B cell (primary cell): Measurements from ENCODE around the gene MIR17HG. TPM values are rescaled to one million over a fixed set of nuclear protein-coding genes. Genes with fewer than 3 reads are reported as not detected.

Experiments used
- ATAC-seq: fragments of 200-7000 bp; cut with Tn5 transposase; one replicate; pipeline ENCODE4 v1.10.0; 2021; ENCODE audit warnings: low read depth, mild to moderate bottlenecking, moderate number of reproducible peaks, moderate library complexity
- CTCF ChIA-PET: fragments of 350-600 bp; sonication (Branson Sonifier 250); formaldehyde crosslinking; loops from one replicate; lab custom pipeline; 2021; ENCODE audit warnings: antibody characterized with exemption, inconsistent platforms; lab: Charles Lee
- POLR2A ChIA-PET: fragments of 350-600 bp; sonication (Branson Sonifier 250); formaldehyde crosslinking; loops from one replicate; lab custom pipeline; 2021; ENCODE audit warnings: antibody characterized with exemption; lab: Charles Lee
- DNase-seq: peaks from one replicate; pipeline ENCODE4 v3.0.0; 2013
- H2AFZ ChIP-seq: 2 replicates; pipeline ENCODE4 v1.6.1; 2012; ENCODE audit warnings: mild to moderate bottlenecking, low read depth, low read length; ENCODE audit not compliant: insufficient read depth, poor library complexity, severe bottlenecking
- H3K27ac ChIP-seq, 2 donors: 1 replicate in 1 of 2; 2 replicates in 1 of 2; pipeline ENCODE4 v1.5.1; 2012 to 2013; ENCODE audit warnings: low read length in 2 of 2, mild to moderate bottlenecking in 2 of 2, moderate library complexity in 1 of 2
- H3K27me3 ChIP-seq, 4 experiments: fragments of 200-600 bp in 1 of 4; sonication (generic) in 1 of 4; replicated peaks in 1 of 4; 1 replicate in 2 of 4; 2 replicates in 2 of 4; pipeline versions ENCODE4 v1.6.1 to v1.7.0; 2013 to 2016; ENCODE audit warnings: low read length in 3 of 4, mild to moderate bottlenecking in 2 of 4, mixed read lengths in 1 of 4, moderate library complexity in 1 of 4; ENCODE audit not compliant: insufficient read depth in 4 of 4, control insufficient read depth in 3 of 4; ENCODE audit errors: control extremely low read depth in 1 of 4
- H3K36me3 ChIP-seq, 2 experiments: replicated peaks in 1 of 2; 1 replicate in 1 of 2; 2 replicates in 1 of 2; pipeline versions ENCODE4 v1.6.1 to v1.7.1; 2013; ENCODE audit warnings: low read length in 1 of 2; ENCODE audit not compliant: insufficient read depth in 2 of 2, control insufficient read depth in 1 of 2; ENCODE audit errors: control extremely low read depth in 1 of 2, extremely low read depth in 1 of 2
- H3K4me1 ChIP-seq, 2 donors: fragments of 200-600 bp in 1 of 2; sonication (generic) in 1 of 2; 1 replicate in 1 of 2; 2 replicates in 1 of 2; pipeline versions ENCODE4 v1.5.1 to v1.6.1; 2013 to 2017; ENCODE audit warnings: low read length in 2 of 2; ENCODE audit not compliant: control insufficient read depth in 2 of 2, insufficient read depth in 2 of 2
- H3K4me2 ChIP-seq: replicated peaks from 2 replicates; pipeline ENCODE3; 2012; ENCODE audit warnings: mild to moderate bottlenecking, low read depth, low read length; ENCODE audit not compliant: poor library complexity, severe bottlenecking
- H3K4me3 ChIP-seq, 5 experiments: fragments of 200-600 bp in 1 of 5; sonication (generic) in 1 of 5; 1 replicate in 3 of 5; 2 replicates in 2 of 5; pipeline versions ENCODE4 v1.5.1 to v1.7.0; 2011 to 2016; ENCODE audit warnings: low read length in 4 of 5, mild to moderate bottlenecking in 4 of 5, low read depth in 2 of 5, control low read depth in 1 of 5, moderate library complexity in 1 of 5; ENCODE audit not compliant: insufficient read depth in 1 of 5; ENCODE audit errors: control extremely low read depth in 1 of 5, extremely low read depth in 1 of 5
- H3K79me2 ChIP-seq: fragments of 200-600 bp; sonication (generic); one replicate; pipeline ENCODE4 v1.6.0; 2016; ENCODE audit warnings: low read length; ENCODE audit not compliant: control insufficient read depth, insufficient read depth
- H3K9ac ChIP-seq: fragments of 200-600 bp; sonication (generic); 2 replicates; pipeline ENCODE4 v1.6.1; 2017; ENCODE audit warnings: mild to moderate bottlenecking, low read length, moderate library complexity
- H3K9me3 ChIP-seq, 3 donors: one replicate each; pipeline versions ENCODE4 v1.6.1 to v1.7.1; 2013; ENCODE audit warnings: low read length in 2 of 3; ENCODE audit not compliant: control insufficient read depth in 2 of 3, insufficient read depth in 1 of 3; ENCODE audit errors: control extremely low read depth in 1 of 3
- H4K20me1 ChIP-seq: 2 replicates; pipeline ENCODE4 v1.6.0; 2012; ENCODE audit warnings: mild to moderate bottlenecking, low read length; ENCODE audit not compliant: insufficient read depth, control insufficient read depth, poor library complexity, severe bottlenecking
- H3K27ac Mint-ChIP-seq: one replicate; pipeline ENCODE4 v1.8.0; 2021; ENCODE audit warnings: mixed read lengths
- H3K27me3 Mint-ChIP-seq: one replicate; pipeline ENCODE4 v1.8.0; 2021; ENCODE audit warnings: mixed read lengths
- H3K4me1 Mint-ChIP-seq: one replicate; pipeline ENCODE4 v1.8.0; 2021; ENCODE audit warnings: mixed read lengths
- H3K4me3 Mint-ChIP-seq: one replicate; pipeline ENCODE4 v1.8.0; 2021; ENCODE audit warnings: mixed read lengths
- H3K9me3 Mint-ChIP-seq: one replicate; pipeline ENCODE4 v1.8.0; 2022; ENCODE audit warnings: mixed read lengths; ENCODE audit not compliant: insufficient read depth
- EZH2 ChIP-seq: IDR thresholded peaks from 2 replicates; pipeline ENCODE4 v1.6.1; 2012; ENCODE audit warnings: borderline replicate concordance, low read depth, mild to moderate bottlenecking, moderate library complexity, low read length; ENCODE audit not compliant: insufficient read depth, poor library complexity, severe bottlenecking
- WGBS: methylation state at CpG from one replicate; pipeline ENCODE4 v1.1.5; 2013; ENCODE audit warnings: missing lambda C conversion rate; ENCODE audit not compliant: insufficient coverage; 5-methylcytosine and 5-hydroxymethylcytosine counted together
- intact Hi-C: fragments of 100-400 bp; cut with micrococcal nuclease; formaldehyde crosslinking; loops from one replicate; pipeline ENCODE4 v1.10.0; 2022
- polyA plus RNA-seq: library from polyadenylated mRNA; depleted of rRNA; stranded (reverse); fragments of >200 nt; gene quantifications from 2 replicates; pipeline ENCODE4 v1.2.3, GENCODE V29; 2012
- total RNA-seq, 2 donors: library from RNA; stranded (reverse); fragments of 120-200 nt in 1 of 2; gene quantifications; 1 replicate in 1 of 2; 2 replicates in 1 of 2; pipeline versions ENCODE4 v1.2.3 to v1.2.4, GENCODE V29; 2013 to 2022
- TF ChIP-seq, protein P1 (sequence below): fragments of 200-600 bp; IDR thresholded peaks from one replicate; pipeline ENCODE4 v1.8.0; 2022; ENCODE audit warnings: antibody characterized with exemption, mild to moderate bottlenecking

The MIR17HG gene
- total and polyA plus RNA-seq, 2 donors (not counting 1 experiment from before 2014, with no cell fraction given) = 6.0 to 17.1 TPM

DNA sequence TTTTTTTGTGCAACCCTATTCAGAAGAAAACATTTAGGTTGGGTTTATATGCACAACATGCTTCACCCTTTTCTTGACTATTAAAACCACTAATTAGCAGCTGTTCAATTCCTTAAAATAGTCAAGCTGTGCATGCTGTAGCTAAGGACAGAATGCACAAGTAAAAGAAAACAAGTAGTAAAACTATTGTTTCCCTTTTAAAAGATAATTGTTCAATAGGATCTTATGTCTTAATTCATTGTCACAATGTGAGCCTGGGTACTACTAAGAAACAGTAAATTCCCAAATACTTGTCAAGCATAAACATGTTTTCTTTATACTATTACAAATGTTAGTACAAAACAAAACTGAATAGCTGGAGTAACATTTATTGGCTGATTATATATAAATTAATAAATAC lies 32.6 kb upstream of the MIR17HG start:
- Histone ChIP-seq H3K27ac (no peak overlapping the region), H3K9ac (no peak overlapping the region), H3K4me3 (no peak overlapping the region), H3K9me3 (no peaks in the 10 kb centered on the region), H3K4me1 (peaks cover 0 to 3% of the 10 kb centered on the region in 2 donors), H3K27me3 (peaks cover 0 to 4% (median 0%) of the 10 kb centered on the region in 4 experiments), H4K20me1 (no peaks in the 10 kb centered on the region), H3K79me2 (no peaks in the 10 kb centered on the region), H3K4me2 (no peak overlapping the region), H3K36me3 (no peaks in the 10 kb centered on the region), H2AFZ (no peak overlapping the region)
- POLR2A ChIA-PET = no interaction called here
- DNase-seq (no peak), ATAC-seq (no peak)
- H3K4me1 Mint-ChIP-seq = peaks cover 7% of the 10 kb centered on the region
- intact Hi-C loops = loop anchor here (5.0 kb wide), 1 partner anchor 142 kb away; no protein-coding TSS in a partner anchor
- no peak for TF ChIP-seq EZH2
- TF ChIP-seq, protein P1, sequence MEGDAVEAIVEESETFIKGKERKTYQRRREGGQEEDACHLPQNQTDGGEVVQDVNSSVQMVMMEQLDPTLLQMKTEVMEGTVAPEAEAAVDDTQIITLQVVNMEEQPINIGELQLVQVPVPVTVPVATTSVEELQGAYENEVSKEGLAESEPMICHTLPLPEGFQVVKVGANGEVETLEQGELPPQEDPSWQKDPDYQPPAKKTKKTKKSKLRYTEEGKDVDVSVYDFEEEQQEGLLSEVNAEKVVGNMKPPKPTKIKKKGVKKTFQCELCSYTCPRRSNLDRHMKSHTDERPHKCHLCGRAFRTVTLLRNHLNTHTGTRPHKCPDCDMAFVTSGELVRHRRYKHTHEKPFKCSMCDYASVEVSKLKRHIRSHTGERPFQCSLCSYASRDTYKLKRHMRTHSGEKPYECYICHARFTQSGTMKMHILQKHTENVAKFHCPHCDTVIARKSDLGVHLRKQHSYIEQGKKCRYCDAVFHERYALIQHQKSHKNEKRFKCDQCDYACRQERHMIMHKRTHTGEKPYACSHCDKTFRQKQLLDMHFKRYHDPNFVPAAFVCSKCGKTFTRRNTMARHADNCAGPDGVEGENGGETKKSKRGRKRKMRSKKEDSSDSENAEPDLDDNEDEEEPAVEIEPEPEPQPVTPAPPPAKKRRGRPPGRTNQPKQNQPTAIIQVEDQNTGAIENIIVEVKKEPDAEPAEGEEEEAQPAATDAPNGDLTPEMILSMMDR = no peak
- no peak overlapping the region for H3K27ac Mint-ChIP-seq
- no peak overlapping the region for H3K4me3 Mint-ChIP-seq
- CTCF ChIA-PET = interaction anchor here (1.7 to 3.1 kb wide), 3 partner anchors 10 to 407 kb away, joined by 3 to 14 read pairs (median 4); no protein-coding TSS in a partner anchor
- peaks cover 8% of the 10 kb centered on the region for H3K27me3 Mint-ChIP-seq
- no peaks in the 10 kb centered on the region for H3K9me3 Mint-ChIP-seq

DNA sequence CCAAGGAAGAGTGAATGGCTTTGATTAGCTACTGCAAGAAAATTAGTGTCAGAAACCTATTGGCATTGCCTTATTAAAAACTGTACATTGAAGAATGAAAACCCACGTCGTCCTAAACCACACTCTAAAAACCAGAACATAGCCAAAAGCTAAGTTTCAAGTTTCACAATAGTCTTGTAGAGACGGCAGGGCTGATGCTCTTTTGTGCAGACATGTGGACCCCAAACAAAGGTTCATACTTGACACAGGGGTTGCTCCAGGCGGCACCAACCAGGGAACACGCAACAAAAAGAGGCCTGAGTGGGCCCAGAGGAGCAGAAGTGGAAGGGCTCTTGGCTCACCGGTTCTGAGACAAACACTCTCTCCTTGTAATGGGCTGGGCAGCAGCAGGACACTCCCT lies 28.6 kb upstream of the MIR17HG start:
- Histone ChIP-seq H3K4me2 (no peak overlapping the region), H3K9ac (no peak overlapping the region), H3K4me3 (no peak overlapping the region), H3K4me1 (no peaks in the 10 kb centered on the region), H3K27ac (no peak overlapping the region), H4K20me1 (no peaks in the 10 kb centered on the region), H3K27me3 (peaks cover 0 to 3% (median 0%) of the 10 kb centered on the region in 4 experiments), H3K79me2 (no peaks in the 10 kb centered on the region), H3K36me3 (no peaks in the 10 kb centered on the region), H3K9me3 (no peaks in the 10 kb centered on the region), H2AFZ (no peak overlapping the region)
- H3K4me3 Mint-ChIP-seq = no peak overlapping the region
- H3K27me3 Mint-ChIP-seq = peaks cover 5% of the 10 kb centered on the region
- TF ChIP-seq EZH2 = no peak
- TF ChIP-seq, protein P1 = no peak
- ChIA-PET POLR2A (no interaction called here), CTCF (no interaction called here)
- H3K4me1 Mint-ChIP-seq = no peaks in the 10 kb centered on the region
- DNase-seq (no peak), ATAC-seq (no peak)
- H3K9me3 Mint-ChIP-seq = no peaks in the 10 kb centered on the region
- intact Hi-C loops = no loop called here
- H3K27ac Mint-ChIP-seq = no peak overlapping the region
- WGBS = 89% methylated on average over 6 of the region's 6 CpGs
